Activated gamma-delta T cell treated with anti-CD3 and anti-CD28 coated beads, Interleukin-2, amount 50 U/mL, for 16 hours (primary cell): Measurements from ENCODE around the gene AKAP9.
"Not testable (repeated sequence)": the region's sequence is repeated elsewhere in the genome, so short reads cannot be mapped to it uniquely, and the experiment has no call there.

Experiments used
- DNase-seq: peaks from one replicate; pipeline ENCODE4 v3.0.0-alpha.2; 2020; ENCODE audit warnings: low read depth

The AKAP9 gene

DNA sequence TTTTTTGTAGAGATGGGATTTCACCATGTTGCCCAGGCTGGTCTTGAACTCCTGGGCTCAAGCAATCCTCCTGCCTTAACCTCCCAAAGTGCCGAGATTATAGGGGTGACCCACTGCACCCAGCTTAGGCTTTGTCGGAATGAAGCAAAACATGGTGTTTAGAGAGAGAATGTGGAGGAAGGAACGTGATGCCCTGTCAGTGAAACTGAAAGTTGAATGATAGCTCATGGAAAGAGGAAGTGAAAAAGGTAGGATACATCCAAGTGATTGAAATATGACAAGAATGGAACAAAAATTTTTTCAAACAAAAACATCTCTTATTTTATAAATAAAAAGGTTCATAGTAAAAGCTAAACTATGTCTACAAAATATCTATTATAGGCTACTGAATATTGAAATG lies 5.9 kb downstream of the AKAP9 start:
- DNase-seq, result no peak

GRCh38 chr7:91947948-91948347 lies 7.3 kb downstream of the AKAP9 start:
- no peak for DNase-seq

DNA sequence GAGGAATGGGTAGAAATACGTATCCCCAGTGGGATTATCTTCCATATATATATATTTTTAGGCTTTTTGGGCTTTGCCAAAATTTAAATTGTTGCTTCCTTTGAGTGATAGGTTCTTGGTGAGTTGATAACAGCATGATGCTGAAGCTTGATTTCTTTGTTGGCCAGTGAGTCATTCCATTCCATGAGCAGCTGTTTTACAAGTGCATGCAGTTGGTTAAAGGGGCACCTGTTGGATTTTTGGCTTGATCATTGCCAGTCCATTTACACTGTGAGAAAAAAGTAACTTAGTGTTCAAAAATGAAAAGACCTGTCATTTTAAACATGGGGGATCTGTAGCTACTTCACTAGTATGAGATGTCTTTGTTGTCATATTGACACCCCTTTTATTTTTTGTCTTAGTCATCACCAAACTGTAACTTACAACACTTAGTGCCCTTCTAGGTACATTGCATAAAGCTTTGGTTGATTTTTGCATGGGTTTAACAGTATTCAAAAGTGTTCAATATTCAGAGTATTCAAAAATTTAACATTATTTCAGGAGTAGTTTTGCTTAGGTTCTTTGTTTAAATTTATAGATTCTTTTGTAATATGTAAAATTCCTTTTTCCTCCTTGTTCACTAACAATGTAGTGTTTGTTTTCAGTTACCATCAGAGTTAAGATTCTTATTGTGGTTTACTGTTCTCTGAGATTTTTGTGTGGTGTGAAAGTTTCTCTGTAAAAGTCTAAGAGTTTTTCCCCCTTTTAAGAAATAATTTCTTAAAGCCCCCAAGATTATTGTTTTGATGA lies 8.8 kb downstream of the AKAP9 start:
- no peak for DNase-seq

GRCh38 chr7:91953618-91954017 lies 13.0 kb downstream of the AKAP9 start:
- DNase-seq, result no peak

DNA sequence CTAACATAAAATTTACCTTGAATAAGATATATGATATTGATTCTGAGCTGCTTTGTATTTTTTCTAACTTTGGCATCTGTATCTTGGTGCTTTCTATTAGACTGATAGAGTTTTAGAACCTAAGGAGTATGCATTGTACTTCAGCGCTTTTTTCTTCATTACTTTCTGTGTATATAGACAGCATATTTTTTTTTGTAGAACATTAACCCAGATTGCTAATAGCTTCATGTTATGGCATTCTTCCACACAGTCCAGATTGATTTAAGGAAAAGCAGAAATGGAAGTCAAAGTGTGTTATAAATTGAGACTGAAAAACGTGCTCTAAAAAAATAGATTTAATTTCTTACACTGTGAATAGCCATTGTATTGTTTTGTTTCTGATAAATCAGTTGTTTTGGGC lies 15.8 kb downstream of the AKAP9 start:
- not testable (repeated sequence) for DNase-seq

DNA sequence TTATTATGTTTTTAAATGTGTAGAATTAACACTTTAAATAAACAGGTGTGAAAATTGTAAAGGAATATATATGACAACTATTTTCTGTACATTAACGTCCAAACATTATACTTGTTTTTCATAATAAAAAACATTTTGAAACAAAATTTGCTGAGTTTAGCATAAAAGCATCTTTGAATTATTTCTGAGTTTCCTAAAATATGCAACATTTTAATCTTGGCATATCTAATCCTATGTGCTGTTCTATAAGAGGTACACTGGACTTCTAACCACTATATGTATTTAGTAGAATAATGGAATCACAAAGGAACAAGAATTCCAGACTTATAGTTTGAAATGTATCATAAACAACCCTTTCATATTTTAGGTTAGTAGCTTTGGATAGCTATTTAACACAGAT lies 16.6 kb downstream of the AKAP9 start:
- no peak for DNase-seq

GRCh38 chr7:91957823-91958222 lies 17.2 kb downstream of the AKAP9 start:
- no peak for DNase-seq

DNA sequence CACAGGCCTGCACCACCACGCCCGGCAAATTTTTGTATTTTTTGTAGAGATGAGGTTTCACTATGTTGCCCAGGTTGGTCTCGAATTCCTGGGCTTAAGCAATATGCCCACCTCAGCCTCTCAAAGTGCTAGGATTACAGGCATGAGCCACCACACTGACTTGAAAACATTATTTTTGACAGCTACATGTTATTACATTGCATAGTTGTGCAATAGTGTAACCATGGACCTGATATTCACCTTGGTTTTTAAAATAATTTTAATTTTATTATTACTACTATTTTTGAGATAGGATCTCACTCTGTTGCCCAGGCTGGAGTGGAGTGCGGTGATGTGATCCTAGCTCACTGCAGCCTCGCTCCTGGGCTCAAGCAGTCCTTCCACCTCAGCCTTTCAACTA lies 18.4 kb downstream of the AKAP9 start:
- DNase-seq, result no peak

- DNase-seq, result no peak
Observed at GRCh38 chr7:91961816-91962215, 21.2 kb downstream of the AKAP9 start.

DNA sequence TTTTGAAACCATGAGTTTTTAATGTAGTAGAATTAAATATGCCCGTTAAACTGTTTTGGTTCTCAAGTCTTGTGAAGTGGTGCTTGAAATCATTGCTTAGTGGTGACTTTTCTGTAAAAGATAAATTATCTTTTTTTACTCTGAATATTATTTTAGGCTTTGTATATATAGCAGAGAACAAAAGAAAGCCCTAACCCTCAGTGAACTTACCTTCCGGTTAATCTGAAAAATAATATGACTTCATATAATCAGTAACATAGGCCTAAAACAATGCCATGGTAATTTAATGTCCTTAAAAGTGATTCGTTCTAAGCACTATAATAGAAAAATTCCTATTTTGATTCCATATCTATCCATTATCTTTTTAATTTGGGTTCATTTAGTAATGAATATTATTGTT lies 21.8 kb downstream of the AKAP9 start:
- no peak for DNase-seq

DNA sequence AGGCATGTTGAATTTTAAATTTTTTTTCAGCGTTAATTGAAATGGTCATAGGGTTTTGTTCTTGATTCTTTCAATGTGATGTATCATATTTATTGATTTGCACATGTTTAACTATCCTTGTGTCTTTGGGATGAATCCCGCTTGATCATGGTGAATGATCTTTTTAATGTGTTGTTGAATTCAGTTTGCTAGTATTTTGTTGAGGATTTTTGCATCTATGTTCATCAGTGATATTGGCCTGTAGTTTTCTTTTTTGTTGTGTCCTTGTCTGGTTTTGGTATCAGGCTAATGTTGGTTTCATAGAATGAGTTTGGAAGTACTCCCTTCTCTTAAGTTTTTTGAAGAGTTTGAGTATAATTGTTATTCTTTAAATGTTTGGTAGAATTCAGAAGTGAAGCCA lies 26.9 kb downstream of the AKAP9 start:
- DNase-seq, result not testable (repeated sequence)

DNA sequence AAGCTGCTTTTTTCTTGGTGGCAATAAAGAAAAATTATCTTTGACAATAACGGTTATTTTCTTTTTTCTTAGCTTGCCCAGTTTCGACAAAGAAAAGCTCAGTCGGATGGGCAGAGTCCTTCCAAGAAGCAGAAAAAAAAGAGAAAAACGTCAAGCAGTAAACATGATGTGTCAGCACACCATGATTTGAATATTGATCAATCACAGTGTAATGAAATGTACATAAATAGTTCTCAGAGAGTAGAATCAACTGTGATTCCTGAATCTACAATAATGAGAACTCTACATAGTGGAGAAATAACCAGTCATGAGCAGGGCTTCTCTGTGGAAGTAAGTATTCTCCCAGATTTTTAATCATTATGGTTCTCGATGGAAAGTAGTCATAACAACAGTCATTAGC lies 33.0 kb downstream of the AKAP9 start:
- no peak for DNase-seq

DNA sequence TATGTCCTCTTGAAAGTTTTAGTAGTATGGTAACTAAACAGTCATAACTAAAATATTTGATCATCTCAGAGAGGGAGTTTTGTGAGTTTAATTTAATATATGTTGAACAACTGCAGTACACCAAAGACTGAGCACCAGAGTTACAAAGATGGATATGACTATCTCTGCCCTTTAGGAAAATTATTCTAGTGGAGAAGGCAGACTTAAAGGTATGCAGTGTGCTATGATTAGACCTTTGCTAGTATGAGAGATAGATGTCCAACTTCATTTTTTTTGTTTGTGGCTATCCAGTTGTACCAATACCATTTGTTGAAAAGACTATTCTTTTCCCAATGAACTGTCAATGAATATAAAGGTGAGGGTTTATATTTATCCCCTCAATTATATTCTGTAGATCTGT lies 33.4 kb downstream of the AKAP9 start:
- no peak for DNase-seq

GRCh38 chr7:91976743-91977142 lies 36.1 kb downstream of the AKAP9 start:
- no peak for DNase-seq

DNA sequence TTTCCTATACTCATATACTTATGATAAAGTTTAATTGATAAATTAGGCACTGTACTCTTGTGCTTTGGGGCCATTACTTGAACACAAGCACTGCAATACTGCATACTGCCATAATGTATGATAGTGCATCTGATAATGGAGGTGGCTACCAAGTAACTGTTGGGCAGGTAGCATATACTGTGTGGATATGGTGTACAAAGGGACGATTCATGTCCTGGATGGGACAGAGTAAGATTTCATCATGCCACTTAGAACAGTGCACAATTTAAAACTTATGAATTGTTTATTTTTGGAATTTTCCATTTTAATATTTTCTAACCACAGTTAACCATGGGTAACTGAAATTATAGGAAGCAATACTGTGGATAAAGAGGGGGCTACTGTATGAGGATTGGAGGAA lies 38.9 kb downstream of the AKAP9 start:
- DNase-seq, result no peak

DNA sequence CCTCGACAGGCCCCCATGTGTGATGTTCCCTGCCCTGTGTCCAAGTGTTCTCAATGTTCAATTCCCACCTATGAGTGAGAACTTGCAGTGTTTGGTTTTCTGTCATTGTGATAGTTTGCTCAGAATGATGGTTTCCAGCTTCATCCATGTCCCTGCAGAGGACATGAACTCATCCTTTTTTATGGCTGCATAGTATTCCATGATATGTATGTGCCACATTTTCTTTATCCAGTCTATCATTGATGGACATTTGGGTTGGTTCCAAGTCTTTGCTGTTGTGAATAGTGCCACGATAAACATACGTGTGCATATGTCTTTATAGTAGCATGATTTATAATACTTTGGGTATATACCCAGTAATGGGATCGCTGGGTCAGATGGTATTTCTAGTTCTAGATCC lies 41.7 kb downstream of the AKAP9 start:
- DNase-seq, result not testable (repeated sequence)

GRCh38 chr7:91988213-91988612 lies 47.6 kb downstream of the AKAP9 start:
- no peak for DNase-seq

DNA sequence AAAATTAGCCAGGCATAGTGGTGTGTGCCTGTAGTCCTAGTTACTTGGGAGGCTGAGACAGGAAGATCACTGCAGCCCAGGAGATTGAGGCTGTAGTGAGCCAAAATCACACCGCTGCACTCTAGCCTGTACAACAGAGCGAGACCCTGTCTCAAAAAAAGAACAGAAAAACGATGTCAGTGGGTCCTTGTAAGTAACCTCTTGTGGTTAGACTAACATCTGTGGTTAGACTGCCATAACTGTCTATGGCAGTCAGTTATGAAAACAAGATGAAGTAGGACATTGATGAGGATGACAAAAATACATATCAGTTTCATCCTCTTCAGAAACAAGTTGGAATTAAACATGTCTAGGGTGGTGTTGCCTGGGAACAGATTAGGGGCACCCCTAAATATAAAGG lies 53.3 kb downstream of the AKAP9 start:
- DNase-seq, result no peak

- DNase-seq, result no peak
Observed at GRCh38 chr7:91995391-91996105, 54.9 kb downstream of the AKAP9 start.

DNA sequence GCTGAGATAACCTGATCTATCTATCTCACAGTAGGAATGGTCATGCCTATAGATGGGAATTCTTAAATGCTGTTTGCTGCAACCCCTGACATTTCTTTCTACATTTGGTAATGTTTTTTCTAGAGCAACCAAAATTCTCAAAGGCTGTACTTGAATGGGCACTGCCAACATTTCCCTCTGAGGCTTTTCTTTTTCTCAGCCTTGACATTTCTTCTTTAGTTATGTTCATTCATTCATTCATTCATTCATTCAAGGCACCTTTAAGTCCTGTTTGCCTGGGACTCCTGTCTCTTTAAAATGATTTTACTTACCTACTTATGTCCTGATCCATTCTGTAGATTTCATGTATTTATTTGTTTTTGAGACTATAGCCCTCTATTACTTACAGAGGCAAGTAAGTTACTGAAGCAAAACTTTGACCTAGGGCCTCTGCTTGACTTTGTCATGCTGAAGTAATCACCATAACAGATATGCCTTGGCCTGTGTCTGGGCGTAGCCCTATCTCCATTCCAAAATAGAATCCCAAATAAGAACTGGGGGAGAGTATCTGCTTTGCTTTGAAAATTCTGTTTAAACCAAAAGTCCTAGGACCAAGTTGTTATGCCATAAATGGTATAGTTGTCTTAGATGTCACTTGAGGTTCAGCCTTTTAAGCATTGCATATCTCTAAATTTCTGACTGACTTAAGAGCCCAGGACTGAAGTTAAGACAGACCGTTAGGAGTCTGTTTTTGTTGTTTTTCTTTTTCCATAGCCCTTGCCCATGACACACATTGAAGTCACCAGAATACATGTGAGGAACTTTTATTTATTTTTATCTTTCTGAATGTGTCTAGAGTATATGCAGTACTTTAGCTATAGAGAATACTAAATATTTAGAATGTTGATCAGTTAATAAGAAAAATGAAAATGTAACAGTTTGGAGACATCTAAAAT lies 59.2 kb downstream of the AKAP9 start:
- DNase-seq, result no peak

DNA sequence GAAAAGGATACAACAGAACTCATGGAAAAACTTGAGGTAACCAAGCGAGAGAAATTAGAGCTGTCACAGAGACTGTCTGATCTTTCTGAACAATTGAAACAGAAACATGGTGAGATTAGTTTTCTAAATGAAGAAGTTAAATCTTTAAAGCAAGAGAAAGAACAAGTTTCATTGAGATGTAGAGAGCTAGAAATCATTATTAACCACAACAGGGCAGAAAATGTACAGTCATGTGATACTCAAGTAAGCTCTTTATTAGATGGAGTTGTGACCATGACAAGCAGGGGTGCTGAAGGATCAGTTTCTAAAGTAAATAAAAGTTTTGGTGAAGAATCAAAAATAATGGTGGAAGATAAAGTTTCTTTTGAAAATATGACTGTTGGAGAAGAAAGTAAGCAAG lies 62.1 kb downstream of the AKAP9 start:
- no peak for DNase-seq

GRCh38 chr7:92006046-92006445 lies 65.4 kb downstream of the AKAP9 start:
- DNase-seq, result no peak

DNA sequence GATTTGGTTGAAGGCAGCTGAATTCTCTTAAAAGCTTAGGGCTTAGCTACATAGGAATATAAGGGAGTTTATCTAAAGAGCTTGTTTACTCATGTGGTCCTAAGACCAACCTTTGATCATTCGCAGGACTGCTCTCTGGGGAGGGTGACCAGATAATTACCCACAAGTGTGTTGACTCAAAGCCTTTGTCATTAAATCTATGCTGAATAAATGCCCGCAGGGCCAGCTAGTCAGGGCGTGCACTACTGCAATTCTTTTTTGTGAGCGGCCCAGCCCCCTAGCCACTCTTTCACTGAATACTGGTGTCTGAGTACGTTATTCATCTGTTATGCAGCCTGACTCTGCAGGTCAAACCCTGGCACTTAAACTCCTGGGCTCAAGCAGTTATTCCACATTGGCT lies 69.6 kb downstream of the AKAP9 start:
- DNase-seq, result no peak
